GM12878 (cell line): ENCODE measurements around the gene SLC41A1. TPM values are rescaled to one million over a fixed set of nuclear protein-coding genes. Genes with fewer than 3 reads are reported as not detected.

Experiments used
- BACH1 ChIP-seq: fragments of 450-650 bp; IDR thresholded peaks from 2 replicates; pipeline ENCODE4 v1.6.1; 2017; ENCODE audit warnings: mild to moderate bottlenecking, borderline replicate concordance
- BHLHE40 ChIP-seq, 2 experiments: fragments of 450-650 bp in 1 of 2; IDR thresholded peaks; 2 replicates each; pipeline ENCODE4 v1.6.1; 2011 to 2017; ENCODE audit warnings: low read depth in 2 of 2, borderline replicate concordance in 1 of 2, improper control_type of control experiment in 1 of 2, low read length in 1 of 2, mild to moderate bottlenecking in 1 of 2
- CBX3 ChIP-seq: fragments of 200-600 bp; sonication (generic); IDR thresholded peaks from 2 replicates; pipeline ENCODE4 v1.6.1; 2016; ENCODE audit warnings: low read depth, borderline replicate concordance
- FOXM1 ChIP-seq: IDR thresholded peaks from 2 replicates; pipeline ENCODE4 v1.6.1; 2012; ENCODE audit warnings: low read depth, mild to moderate bottlenecking, inconsistent platforms, low read length, moderate library complexity
- HDAC2 ChIP-seq: fragments of 200-600 bp; sonication (generic); IDR thresholded peaks from 2 replicates; pipeline ENCODE4 v1.6.1; 2017
- MAX ChIP-seq: IDR thresholded peaks from 2 replicates; pipeline ENCODE4 v1.6.1; 2012; ENCODE audit warnings: low read depth, low read length, improper control_type of control experiment
- MEF2A ChIP-seq: IDR thresholded peaks from 2 replicates; pipeline ENCODE4 v1.6.1; 2011; ENCODE audit warnings: low read depth, mild to moderate bottlenecking, low read length, moderate library complexity; ENCODE audit not compliant: insufficient read depth
- NR2F1 ChIP-seq: fragments of 450-650 bp; conservative IDR thresholded peaks from 2 replicates; pipeline ENCODE4 v1.6.1; 2017; ENCODE audit warnings: mild to moderate bottlenecking
- POLR2AphosphoS5 ChIP-seq: IDR thresholded peaks from 2 replicates; pipeline ENCODE4 v1.6.1; 2011; ENCODE audit warnings: mild to moderate bottlenecking, low read length, inconsistent platforms
- RB1 ChIP-seq: fragments of 450-650 bp; formaldehyde crosslinking; IDR thresholded peaks from 2 replicates; pipeline ENCODE4 v1.6.1; 2017; ENCODE audit warnings: mild to moderate bottlenecking, borderline replicate concordance
- RCOR1 ChIP-seq: conservative IDR thresholded peaks from 2 replicates; pipeline ENCODE4 v1.6.1; 2012; ENCODE audit warnings: low read depth, low read length, improper control_type of control experiment
- RELB ChIP-seq: fragments of 450-650 bp; IDR thresholded peaks from 2 replicates; pipeline ENCODE4 v1.6.1; 2017; ENCODE audit warnings: low read depth, mild to moderate bottlenecking, moderate library complexity
- REST ChIP-seq: IDR thresholded peaks from 2 replicates; pipeline ENCODE4 v1.6.1; 2012; ENCODE audit warnings: mild to moderate bottlenecking, low read depth, low read length
- TBL1XR1 ChIP-seq: IDR thresholded peaks from 2 replicates; pipeline ENCODE4 v1.6.1; 2012; ENCODE audit warnings: low read depth, low read length, improper control_type of control experiment
- TCF7 ChIP-seq: IDR thresholded peaks from 2 replicates; pipeline ENCODE4 v1.6.1; 2014; ENCODE audit warnings: antibody characterized with exemption, borderline replicate concordance
- ZNF592 ChIP-seq: fragments of 450-650 bp; IDR thresholded peaks from 2 replicates; pipeline ENCODE4 v1.6.1; 2017; ENCODE audit warnings: mild to moderate bottlenecking, moderate library complexity
- polyA plus RNA-seq, 11 experiments: library from polyadenylated mRNA; depleted of rRNA in 4 of 11; unstranded in 6 of 11; stranded (reverse) in 5 of 11; fragments of >200 nt; fragmentation: Nextera tagmentation in 4 of 11; fragmentation: Illumina TruSeq in 1 of 11; extraction: Ambion mirVana in 4 of 11; extraction: Trizol in 1 of 11; gene quantifications; 1 replicate in 1 of 11; 2 replicates in 10 of 11; pipeline versions ENCODE4 v1.2.1 to v1.2.3, GENCODE V29; 2011 to 2016; ENCODE audit warnings: inconsistent platforms in 2 of 11, missing spikeins in 2 of 11, low read depth in 1 of 11
- total RNA-seq, 4 experiments: library from RNA; depleted of rRNA in 3 of 4; stranded (reverse); fragments of >200 nt in 3 of 4; fragmentation: Illumina TruSeq in 1 of 4; extraction: Trizol in 1 of 4; gene quantifications; 2 replicates each; pipeline versions ENCODE4 v1.2.1 to v1.2.3, GENCODE V29; 2013 to 2021

The SLC41A1 gene
- total and polyA plus RNA-seq, 10 of the 15 experiments (the other 5 are each of a cell fraction or from before 2014, with no cell fraction given): 0.13 to 11.3 (median 0.42) TPM

- TF ChIP-seq ZNF592 (peak; percentile 85), NR2F1 (peak; percentile 71), TCF7 (no peak), RCOR1 (no peak), REST (no peak), MEF2A (no peak), HDAC2 (0 out of 2 replicates have a peak, but pooled peaks have one; percentile 24), RELB (peak; percentile 39; the same call in 1 of the 2 replicates), BHLHE40 (IDR thresholded peaks at IDR 0.05; ENCODE audit: borderline replicate concordance in 1 of 2, low read depth in 2 of 2, low read length in 1 of 2) (peak; percentile 20 to 93; a peak in 3 of 4 replicates), POLR2AphosphoS5 (peak; percentile 84), BACH1 (peak; percentile 93), CBX3 (no peak), FOXM1 (0 out of 2 replicates have a peak, but pooled peaks have one; percentile 34), RB1 (peak; percentile 77; the same call in 1 of the 2 replicates), TBL1XR1 (peak; percentile 93), MAX (no peak)
Observed at GRCh38 chr1:205749234-205750137, 63.5 kb downstream of the SLC41A1 start (continued).
